NCI-H2107 (cell line): ENCODE data around the gene MGMT.

Experiments
- DNase-seq: peaks from one replicate; lab custom pipeline; 2025; lab: John Stamatoyannopoulos, UW

MGMT gene

DNA sequence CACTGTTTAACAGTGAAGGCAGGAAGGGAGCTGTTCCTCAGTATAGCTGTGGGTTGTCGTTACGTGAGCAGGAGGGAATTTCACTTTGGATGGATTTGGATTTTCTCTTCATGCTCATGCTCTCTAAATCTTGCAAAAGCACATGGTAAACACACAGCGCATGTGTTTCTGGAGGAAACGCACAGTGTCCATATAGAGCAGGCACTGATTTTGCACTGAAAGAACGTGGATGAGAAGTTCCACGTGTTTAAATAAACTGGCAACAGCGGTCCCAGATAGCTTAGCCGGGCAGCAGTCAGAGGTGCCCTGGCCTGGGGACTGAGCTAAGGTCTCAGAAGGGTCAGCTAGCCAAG lies 188.6 kb downstream of the MGMT start:
- no peak for DNase-seq

DNA sequence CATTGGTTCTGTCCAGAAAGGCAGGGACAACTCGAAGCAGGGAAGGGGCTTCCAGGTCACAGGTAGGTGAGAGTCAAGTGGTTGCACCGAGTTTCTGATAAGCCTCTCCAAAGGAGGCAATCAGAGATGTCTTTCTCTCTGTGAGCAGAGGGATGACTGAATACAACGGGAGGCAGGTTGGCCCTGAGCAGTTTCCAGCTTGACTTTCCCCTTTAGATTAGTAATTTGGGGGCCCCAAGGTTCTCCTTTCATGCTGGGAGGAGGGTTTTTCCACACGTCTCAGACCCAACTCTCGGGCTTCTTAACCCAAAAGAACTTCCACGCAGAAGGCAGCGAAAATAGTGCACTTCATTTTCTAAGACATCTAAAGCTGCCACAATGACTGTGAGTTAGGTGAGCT lies 189.6 kb downstream of the MGMT start:
- DNase-seq = no peak

DNA sequence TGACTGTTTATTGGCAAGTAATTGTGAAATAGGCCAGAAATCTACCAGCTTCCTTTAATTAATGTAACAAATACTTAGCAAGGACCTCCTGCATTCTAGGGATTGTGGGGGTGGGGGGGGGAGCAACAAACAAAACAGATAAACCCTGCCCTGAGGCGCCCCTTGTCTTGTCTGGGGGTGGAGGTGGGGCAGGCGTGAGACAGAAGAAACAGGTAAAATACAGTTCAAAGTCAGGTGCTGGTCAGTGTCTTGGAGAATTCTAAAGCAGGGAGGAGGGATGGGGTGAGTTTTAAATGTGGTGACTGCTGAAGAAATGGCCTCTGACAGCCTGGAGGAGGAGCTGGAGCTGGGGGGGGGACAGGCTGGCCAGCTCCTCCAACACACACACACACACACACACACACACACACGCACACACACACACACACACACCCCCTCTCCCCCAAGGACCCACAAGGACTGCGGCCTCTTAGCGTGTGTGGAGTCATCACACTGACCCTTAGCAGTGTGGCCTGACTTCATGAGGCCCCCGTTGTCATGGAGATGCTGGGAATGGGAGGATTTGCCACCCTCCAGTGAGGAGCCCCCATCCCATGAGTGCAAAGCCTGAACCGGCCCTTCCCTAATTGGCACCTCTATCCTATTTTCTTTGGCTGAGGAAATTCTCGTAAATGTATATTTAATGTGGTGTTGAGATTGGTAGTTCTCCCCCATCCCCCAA lies 190.4 kb downstream of the MGMT start:
- DNase-seq = no peak

DNA sequence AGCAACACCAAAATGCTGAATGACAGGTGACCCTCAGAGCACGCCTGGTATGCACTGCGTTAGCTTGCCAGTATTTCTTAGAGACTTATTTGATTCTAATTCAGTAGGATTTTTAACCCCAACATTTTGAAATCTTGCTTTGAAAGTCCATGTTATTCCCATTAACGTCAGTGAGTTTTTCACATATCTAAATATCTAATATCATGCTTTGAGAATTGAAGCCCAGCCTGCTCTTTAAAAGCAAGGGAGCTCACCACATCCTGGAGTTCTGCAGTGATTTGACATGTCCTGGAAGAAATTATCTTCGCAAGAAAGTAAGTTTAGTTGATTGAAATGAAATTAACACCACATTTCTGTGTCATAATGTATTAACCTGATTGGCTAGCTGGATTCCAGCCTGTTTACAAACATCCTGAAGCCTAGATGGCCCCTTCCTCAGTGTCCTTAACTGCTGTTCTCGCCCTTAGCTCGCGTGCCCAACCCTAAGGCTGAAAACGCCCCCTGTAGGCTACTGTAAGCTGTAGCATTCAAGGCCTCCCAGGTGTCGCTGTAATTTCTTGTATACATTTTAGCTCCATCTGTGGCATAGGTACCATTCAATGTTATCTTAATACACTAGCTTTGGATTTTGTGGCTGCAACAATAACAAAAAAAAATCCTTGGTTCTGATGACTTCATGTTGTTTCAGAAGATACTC lies 191.5 kb downstream of the MGMT start:
- DNase-seq = no peak

DNA sequence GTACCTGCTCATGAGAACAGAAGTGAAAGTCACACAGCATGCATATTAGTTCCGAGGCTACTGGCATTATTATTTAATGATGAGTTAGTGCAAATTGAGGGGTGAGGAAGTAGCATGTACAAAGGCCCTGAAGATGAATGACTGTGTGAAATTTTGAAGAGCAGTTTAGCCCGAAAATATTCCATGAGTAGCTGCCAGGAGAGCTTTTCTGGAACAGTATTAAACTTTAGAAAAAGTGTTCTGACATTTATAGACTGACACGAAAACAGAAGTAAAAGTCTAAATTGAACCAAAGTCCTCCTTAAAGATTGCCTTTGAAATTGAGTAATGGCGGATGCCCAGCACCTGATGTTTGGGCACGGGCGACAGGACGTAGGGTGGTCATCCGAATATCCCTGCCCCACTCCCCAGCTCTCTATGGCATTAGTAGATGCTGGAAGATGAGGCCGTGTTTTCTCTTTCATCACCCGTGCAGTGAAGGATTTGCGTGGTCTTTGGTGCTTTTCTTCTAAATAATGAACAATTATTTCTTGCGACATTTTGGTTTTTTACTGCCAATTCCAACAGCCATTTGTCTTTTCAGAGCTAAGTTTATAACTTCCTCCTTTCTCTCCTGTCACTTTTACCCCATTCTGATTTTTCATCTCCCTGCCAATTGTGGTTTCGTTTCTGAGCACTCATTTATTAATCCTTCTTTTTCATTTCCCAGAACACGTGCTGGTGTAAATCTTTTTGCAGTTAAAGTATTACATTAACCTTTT lies 192.6 kb downstream of the MGMT start:
- DNase-seq = no peak

DNA sequence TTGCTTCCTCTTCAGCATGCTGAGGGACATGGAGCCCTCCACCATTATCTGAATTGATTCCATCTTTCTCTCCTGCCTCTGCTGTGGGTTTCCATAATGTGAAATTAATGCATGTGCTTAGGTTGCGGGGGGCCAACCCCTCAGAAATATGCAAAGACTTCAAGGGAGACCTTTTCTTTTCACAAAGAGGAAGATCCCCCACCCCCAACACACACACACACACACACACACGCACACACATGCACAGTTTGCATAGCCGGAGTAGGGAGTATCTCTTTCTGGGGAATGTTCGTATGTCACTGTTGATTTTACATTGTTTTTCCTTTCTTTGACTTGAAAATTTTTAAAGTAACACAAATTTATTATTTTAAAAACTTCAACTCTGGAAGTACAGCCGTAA lies 193.5 kb downstream of the MGMT start:
- DNase-seq = no peak

DNA sequence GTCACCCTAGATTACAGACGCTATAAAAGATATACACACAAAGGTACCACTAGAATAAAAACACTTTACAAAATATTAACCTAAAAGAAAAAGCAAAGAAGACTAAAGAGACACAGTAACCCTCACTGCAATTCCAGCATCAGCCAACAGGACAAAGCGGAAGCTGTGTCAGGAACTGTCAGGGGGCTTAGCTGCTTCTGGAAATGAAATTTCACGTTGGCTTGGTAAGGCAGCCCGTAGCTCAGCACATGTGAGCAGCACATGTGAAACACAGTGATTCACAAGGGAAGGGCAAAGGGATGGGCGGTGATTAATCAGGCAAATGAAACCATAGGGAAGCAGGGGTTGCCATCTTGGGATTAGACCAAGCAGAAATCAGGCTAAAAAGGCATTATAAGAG lies 195.4 kb downstream of the MGMT start:
- no peak for DNase-seq

DNA sequence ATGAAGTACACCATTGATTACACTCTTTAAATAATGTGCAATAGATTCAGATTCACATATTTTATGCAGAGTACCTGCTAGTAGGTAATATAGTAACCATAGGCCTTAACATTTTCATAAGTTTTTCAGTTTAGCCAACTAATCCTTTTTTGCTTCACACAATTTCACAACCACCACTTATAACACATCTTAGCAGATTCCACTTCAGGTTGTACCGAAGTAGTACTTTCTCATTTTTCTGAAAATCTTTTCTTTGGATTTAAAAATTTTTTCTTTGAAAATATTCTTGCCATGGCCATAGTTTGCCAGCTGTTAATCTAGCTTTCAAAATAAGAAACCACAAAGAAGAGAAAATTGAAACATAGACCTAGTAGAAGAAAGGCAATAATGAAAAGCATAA lies 203.1 kb downstream of the MGMT start:
- no peak for DNase-seq

DNA sequence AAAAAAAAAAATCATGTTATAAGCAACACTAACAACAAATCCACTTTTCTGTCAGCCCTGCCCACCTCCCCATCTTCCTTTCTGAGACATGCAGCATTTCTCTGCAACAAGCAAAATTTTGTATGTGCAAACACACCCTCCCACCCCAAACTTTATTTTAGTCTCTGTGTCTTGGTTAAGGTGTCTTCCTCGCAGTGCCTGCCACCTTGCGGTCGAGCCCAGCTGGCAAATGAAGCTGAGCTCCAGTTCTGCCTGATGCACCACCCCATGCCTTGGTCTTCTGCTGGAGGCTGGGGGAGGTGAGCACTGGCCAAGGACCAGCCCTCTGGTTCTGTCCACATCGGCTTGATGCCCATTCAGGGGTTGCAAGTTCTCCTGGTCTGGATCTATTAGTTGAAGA lies 206.3 kb downstream of the MGMT start:
- no peak for DNase-seq

DNA sequence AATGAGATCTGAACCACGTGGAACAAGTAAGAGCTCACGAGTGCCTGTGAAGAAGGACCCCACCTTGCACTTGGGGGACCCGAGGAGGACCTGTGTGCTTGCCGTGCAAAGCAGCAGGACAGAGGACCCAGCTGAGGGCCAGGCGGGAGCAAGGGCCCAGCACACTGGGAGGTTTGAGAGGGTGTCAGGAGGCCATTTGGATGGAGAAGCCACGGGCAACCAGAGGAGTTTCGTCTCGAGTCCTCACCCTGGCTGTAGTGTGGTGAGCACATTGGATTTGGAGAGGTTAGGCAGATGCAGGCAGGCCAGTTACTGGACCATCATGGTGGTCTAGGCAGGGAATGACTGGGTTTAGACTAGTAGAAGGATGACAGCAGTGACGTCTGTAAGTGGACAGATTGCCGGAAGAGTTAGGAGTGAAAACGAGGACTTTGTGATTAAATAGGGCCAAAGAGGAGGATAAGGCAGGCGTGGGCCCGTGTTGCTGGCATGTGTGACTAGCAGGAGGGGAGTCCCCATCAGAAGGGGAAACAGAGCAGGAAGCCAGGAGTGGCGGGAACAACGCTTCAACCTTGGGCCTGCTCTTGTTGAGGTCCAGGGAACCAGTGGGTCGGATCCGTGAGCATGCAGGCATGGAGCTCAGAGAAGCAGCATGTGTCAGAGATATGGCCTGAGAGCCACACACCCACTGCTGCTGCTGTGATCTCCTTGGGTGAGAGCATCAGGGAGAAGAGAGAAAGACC lies 208.2 kb downstream of the MGMT start:
- no peak for DNase-seq

DNA sequence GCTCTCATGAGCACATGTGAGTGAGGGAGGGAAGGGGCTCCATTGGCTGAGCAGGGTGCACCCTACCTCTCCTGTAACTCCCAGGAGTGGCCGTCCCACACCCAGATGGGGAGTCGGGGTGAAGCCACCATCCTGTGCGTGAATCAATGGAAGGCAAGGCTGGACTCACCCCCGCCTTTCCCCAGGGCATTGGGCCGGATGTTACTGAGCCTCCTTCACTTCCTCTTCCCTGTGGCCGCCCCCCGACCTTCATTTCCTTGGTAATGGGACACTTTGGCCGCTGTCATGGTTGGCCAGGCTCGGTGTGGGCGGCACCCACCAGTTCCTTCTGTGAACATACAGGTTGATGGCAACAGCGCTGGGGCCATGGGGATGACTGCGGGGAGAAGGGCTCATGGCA lies 209.0 kb downstream of the MGMT start:
- DNase-seq = no peak

DNA sequence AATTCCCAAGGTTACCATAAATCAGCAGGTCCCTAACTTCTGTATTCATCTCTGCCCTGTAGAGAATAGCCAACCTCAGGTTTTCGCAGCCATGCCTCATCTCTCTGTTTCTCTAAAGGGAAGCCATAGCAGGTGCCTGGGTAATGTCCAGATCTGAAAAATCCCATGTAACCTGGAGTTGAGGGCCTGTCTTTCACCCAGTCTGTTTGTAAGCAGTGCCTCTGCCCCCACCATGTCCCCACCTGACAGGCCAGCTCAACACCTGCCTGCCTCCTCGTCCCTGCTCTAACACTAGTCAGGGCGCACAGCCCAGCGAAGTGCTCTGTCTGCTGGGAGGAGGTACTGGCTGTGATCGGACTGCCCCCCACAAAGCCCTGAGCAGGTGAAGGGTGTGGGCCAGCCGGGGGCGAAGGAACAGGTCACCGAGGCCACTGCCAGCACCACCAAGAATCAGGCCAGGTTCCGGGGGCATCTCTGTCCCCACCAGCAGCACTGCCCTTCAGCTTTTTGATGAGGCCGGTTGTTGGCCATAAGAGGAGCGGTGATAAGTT lies 210.4 kb downstream of the MGMT start:
- DNase-seq = no peak

DNA sequence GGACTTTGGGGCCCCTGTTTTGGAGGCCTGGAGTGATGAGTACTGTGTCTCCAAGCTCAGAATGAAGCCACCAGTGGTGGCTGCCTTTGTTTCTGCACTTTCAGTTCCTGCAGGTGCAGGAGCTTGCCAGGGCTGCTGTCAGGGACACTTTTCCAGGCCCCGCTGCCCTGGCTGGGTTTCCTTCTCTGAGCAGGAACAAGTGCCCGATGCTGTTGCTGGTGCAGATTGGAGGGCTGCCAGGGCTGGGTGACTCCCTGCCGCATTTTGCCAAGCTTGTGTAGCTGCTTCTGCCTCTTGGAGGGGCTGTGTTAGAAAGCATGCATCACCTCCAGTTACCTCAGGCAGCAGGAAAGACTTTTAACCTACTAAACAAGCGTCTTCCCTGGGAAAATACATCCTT lies 211.1 kb downstream of the MGMT start:
- no peak for DNase-seq

DNA sequence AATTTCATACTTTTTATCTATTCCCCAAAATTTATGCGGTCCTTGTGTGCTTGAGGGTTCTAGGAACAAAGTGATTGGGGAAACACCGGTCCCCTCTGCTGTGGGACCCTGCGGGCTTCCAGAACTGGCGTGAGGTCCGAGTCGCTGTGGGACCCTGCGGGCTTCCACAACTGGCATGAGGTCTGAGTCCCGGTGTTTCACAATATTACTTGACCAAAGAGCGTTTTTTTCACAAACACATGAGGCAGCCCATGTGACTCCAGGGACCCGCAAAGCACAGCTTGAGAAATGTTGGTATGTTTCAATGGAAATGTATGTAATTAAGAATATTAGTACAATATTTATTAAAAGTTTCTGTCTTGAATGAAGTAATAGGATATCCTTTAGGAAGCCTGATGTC lies 212.2 kb downstream of the MGMT start:
- DNase-seq = no peak

DNA sequence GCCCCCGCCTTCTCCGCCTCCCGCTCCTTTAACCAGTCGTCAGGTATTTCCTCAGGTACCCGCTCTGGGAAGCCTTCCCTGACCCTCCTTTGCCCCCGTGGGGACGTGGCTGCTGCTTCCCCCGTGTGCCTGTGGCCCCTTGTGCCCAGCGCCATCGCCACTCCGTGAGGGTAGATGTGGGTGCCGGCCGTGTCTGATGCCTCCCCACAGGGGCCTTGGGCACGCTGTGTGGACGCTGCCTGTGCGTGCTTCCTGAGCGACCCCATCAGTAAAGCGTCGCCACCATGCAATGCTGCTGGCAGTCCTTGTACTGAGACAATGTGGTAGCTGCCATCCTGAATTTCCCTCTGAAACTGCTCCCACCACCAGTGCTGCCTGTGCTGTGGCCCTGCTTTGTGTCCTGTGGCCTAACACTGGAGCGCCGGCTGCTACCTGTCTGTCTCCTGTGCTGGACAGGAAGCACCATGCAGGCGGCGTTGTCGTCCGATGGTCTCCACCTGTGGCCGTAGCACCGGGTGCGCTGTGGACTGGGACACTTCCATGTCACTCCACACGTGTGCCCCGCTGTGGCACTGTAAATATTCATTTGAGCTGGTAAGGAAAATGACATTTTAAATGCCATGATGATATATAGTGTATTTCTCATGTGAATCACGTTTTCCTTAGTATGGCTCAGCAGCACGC lies 213.8 kb downstream of the MGMT start:
- DNase-seq = no peak

DNA sequence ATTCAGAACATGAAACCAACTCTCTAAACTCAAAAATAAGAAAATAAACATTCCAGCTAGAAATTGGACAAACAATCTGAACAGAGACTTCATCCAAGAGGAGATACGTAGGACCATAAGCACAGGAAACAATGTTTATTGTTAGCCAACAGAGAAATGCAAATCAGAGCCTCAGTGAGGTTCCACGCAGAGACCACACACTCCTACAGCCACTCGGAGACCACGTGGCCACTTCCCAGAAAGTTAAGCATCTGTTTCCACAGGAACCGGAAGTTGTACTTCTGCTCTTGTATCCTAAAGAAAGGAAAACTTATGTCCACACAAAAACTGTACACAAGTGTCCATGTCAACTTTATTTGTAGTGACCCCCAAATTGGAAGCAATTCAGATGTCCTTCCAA lies 214.8 kb downstream of the MGMT start:
- no peak for DNase-seq

DNA sequence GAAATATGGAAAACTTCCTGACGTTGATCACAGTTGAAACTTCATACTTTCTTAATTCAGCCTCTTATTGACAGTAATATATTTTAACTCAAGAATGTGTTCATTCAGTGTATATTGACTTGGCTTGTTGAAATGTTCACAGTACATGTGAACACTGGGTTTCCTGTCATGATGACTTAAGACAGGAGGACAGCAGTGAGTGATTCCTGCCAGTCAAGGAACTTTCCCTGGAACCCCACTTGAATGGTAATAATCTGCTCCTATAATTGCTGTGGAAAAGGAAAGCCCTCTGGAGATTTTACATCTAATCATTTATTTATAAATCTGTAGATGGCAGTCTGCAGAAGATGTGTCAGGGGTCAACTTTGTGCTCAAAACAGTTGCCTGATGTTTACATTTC lies 216.5 kb downstream of the MGMT start:
- DNase-seq = no peak

DNA sequence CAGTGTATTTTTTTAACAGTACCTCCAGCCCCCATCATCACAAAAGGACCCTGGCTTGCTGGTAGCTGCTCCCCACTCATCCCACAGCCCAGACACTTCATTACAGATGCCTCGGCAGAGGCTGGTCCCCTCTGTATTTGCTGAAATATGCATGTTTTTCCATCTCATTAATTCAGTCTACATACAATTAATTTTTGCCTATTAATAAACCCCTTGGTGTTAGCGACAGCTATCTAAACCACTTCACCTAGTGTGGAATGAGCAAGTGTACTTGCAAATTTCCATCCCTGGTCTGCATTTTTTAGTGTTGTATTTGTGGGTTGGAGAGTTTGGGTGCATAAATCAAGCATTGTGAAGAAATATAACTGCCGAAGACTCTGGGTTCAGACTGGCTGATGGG lies 216.9 kb downstream of the MGMT start:
- DNase-seq = no peak

DNA sequence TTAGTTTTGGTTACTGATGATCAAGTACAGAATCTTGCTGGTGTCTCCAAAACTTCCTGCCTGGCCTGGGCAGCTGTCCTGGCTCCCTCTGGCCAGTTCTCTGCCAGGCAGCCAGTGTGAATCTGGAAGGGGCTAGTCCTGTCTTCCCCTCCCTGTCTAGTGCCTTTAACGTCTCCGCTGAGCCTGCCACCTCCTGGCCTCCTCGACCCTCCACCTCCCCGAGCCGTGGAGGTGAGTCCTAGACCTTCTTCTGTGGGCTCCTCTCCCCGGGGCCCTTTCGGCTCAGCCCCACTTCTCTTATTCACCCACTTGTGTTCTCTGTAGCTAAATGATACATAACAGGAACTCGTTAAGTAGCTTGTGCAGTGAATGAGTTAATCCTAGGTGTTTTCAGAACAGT lies 218.2 kb downstream of the MGMT start:
- no peak for DNase-seq

DNA sequence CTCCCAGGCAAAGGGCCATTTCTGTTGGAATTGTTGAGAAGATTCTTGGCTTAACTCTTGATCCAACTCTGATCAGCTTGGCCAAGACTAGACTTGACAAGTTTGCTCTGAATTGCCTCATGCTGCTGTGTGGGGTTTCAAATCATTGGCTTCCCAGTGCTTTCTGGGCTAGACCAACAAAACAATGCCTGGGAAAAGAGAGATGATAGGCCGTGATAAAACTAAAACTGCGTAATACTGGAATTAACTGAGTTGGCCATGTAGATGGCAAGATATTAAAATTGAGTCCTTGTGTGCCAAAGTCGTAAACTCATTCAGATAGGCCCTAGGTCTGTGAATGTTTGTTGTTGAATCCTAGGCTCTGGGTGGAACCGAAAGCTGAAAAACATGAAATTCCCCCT lies 222.6 kb downstream of the MGMT start:
- DNase-seq = no peak

DNA sequence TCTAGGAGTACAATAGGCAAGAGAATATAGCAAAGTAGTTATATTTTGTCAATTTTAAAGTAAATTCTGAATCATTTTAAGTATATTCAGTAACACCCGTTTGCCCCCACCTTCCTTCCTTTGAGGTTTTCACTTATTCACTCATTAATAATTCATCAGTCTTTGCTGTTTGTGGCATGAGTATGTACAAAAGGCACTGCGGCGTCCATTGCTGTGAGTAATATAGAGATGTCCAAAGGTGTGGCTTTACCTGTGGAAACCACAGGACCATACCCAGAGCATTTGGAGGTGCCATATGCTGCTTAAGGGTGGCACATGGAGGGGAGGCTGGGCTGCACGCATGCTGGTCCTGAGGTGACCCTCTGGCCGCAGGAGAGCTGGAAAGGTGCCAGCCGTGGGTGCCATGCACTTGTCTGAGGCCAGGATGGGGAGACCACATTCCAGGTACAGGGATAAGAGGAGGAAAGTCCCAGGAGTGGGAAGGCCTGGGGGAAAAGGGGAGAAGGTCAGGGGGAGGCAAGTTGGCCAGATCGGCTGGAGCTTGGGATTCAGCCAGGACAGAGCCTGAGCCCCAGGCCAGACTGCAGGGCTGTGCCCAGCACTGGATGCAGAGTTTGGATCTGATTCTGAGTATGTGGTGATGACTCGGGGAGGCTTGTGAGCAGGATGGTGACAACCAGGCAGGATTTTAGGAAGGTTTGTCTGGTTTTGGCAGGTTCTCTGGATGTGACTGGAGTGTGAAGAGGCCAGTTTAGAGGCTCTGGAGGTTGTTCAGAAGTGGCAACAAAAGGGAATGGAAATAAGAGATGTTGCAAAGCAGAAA lies 223.4 kb downstream of the MGMT start:
- no peak for DNase-seq
